HepG2 (cell line): ENCODE data around the gene PPM1H. TPM values are rescaled to one million over a fixed set of nuclear protein-coding genes. Genes with fewer than 3 reads are reported as not detected.
A peak's percentile ranks its signal among the peaks of the same experiment; 100 is the strongest.

ENCODE experiments used
- ADNP ChIP-seq: sonication (generic); formaldehyde crosslinking; IDR thresholded peaks from 2 replicates; pipeline ENCODE4 v1.4.0; 2020; ENCODE audit warnings: missing genetic modification reagents
- AGO2 ChIP-seq: fragments of 200-400 bp; formaldehyde crosslinking; optimal IDR thresholded peaks from 2 replicates; pipeline ENCODE3; 2017; ENCODE audit warnings: mild to moderate bottlenecking, low read depth, low read length, moderate library complexity
- ATF1 ChIP-seq: IDR thresholded peaks from 2 replicates; pipeline ENCODE4 v1.6.1; 2016; ENCODE audit warnings: mild to moderate bottlenecking, control low read depth
- BCLAF1 ChIP-seq: fragments of 450-650 bp; IDR thresholded peaks from 2 replicates; pipeline ENCODE4 v1.6.1; 2017; ENCODE audit warnings: mild to moderate bottlenecking
- ETV6 ChIP-seq: sonication (generic); formaldehyde crosslinking; conservative IDR thresholded peaks from 2 replicates; pipeline ENCODE4 v1.4.0; 2020; ENCODE audit warnings: missing genetic modification reagents
- HNF1B ChIP-seq: sonication (generic); formaldehyde crosslinking; IDR thresholded peaks from 2 replicates; pipeline ENCODE4 v1.5.1; 2020; ENCODE audit warnings: mild to moderate bottlenecking, moderate library complexity, missing genetic modification reagents
- KAT8 ChIP-seq: IDR thresholded peaks from 2 replicates; pipeline ENCODE4 v1.6.1; 2016; ENCODE audit warnings: missing genetic modification reagents, missing compliant biosample characterization
- NCOA1 ChIP-seq: sonication (generic); formaldehyde crosslinking; IDR thresholded peaks from 2 replicates; pipeline ENCODE4 v1.9.0; 2021; ENCODE audit warnings: missing genetic modification reagents
- ONECUT2 ChIP-seq: sonication (generic); formaldehyde crosslinking; IDR thresholded peaks from 2 replicates; pipeline ENCODE4 v1.4.0; 2020; ENCODE audit warnings: missing genetic modification reagents
- RFX5 ChIP-seq: IDR thresholded peaks from 2 replicates; pipeline ENCODE4 v1.6.1; 2011; ENCODE audit warnings: low read depth, low read length, improper control_type of control experiment
- SALL2 ChIP-seq: sonication (generic); formaldehyde crosslinking; IDR thresholded peaks from 2 replicates; pipeline ENCODE4 v1.8.1; 2023; ENCODE audit warnings: mild to moderate bottlenecking, missing genetic modification reagents, inconsistent platforms
- TAF1 ChIP-seq: sonication (generic); formaldehyde crosslinking; IDR thresholded peaks from 2 replicates; pipeline ENCODE4 v1.4.0; 2020; ENCODE audit warnings: missing genetic modification reagents
- THAP9 ChIP-seq: sonication (generic); formaldehyde crosslinking; IDR thresholded peaks from 2 replicates; pipeline ENCODE4; 2020; ENCODE audit warnings: missing genetic modification reagents, mild to moderate bottlenecking, borderline replicate concordance
- ZBTB14 ChIP-seq: sonication (generic); formaldehyde crosslinking; IDR thresholded peaks from 2 replicates; pipeline ENCODE4 v1.4.0; 2020; ENCODE audit warnings: missing genetic modification reagents
- ZFP36L1 ChIP-seq: sonication (generic); formaldehyde crosslinking; IDR thresholded peaks from 2 replicates; pipeline ENCODE4 v1.8.0; 2022; ENCODE audit warnings: mild to moderate bottlenecking, missing genetic modification reagents, moderate library complexity
- ZNF275 ChIP-seq: sonication (generic); formaldehyde crosslinking; IDR thresholded peaks from 2 replicates; pipeline ENCODE4 v1.8.0; 2022; ENCODE audit warnings: missing genetic modification reagents, mild to moderate bottlenecking, inconsistent platforms, borderline replicate concordance
- ZNF510 ChIP-seq: sonication (generic); formaldehyde crosslinking; IDR thresholded peaks from 2 replicates; pipeline ENCODE4 v1.4.0; 2020; ENCODE audit warnings: low read depth, mild to moderate bottlenecking, missing genetic modification reagents
- ZNF570 ChIP-seq: sonication (generic); formaldehyde crosslinking; IDR thresholded peaks from 2 replicates; pipeline ENCODE4 v1.4.0; 2020; ENCODE audit warnings: mild to moderate bottlenecking, missing genetic modification reagents, borderline replicate concordance
- ZNF678 ChIP-seq: sonication (generic); formaldehyde crosslinking; IDR thresholded peaks from 2 replicates; pipeline ENCODE4 v1.4.0; 2020; ENCODE audit warnings: mild to moderate bottlenecking, missing genetic modification reagents
- ZNF75D ChIP-seq: sonication (generic); formaldehyde crosslinking; IDR thresholded peaks from 2 replicates; pipeline ENCODE4 v1.8.1; 2023; ENCODE audit warnings: missing genetic modification reagents, mild to moderate bottlenecking, borderline replicate concordance
- polyA plus RNA-seq, 8 experiments: library from polyadenylated mRNA; depleted of rRNA in 3 of 8; stranded (reverse) in 7 of 8; unstranded in 1 of 8; fragments of >200 nt; fragmentation: Illumina TruSeq in 4 of 8; extraction: Trizol in 4 of 8; gene quantifications; 2 replicates each; pipeline versions ENCODE4 v1.2.1 to v1.2.3, GENCODE V29; 2011 to 2016; ENCODE audit warnings: low read depth in 4 of 8, missing spikeins in 1 of 8, mixed read lengths in 1 of 8; ENCODE audit not compliant: insufficient read depth in 1 of 8
- total RNA-seq, 5 experiments: library from RNA; depleted of rRNA; stranded (reverse); fragments of >200 nt; fragmentation: Illumina TruSeq; extraction: Trizol; gene quantifications; 2 replicates each; pipeline ENCODE4 v1.2.3, GENCODE V29; 2016; ENCODE audit warnings: low read depth in 1 of 5

Gene PPM1H
- total and polyA plus RNA-seq, 2 of the 13 experiments (the other 11 are each of a cell fraction or from before 2014, with no cell fraction given) = 29.1 to 38.1 TPM

- TF ChIP-seq ZFP36L1 (CRISPR knock-in tag) (no peak), ZNF510 (no peak), HNF1B (CRISPR knock-in tag) (peak; percentile 29; the same call in 1 of the 2 replicates), BCLAF1 (no peak), RFX5 (no peak), ATF1 (CRISPR knock-in tag) (peak; percentile 15; the same call in 1 of the 2 replicates), THAP9 (CRISPR knock-in tag) (no peak), ZBTB14 (CRISPR knock-in tag) (no peak), NCOA1 (CRISPR knock-in tag) (no peak), KAT8 (CRISPR knock-in tag) (peak; percentile 39; the same call in 1 of the 2 replicates), ZNF75D (CRISPR knock-in tag) (no peak), TAF1 (CRISPR knock-in tag) (no peak), ZNF570 (CRISPR knock-in tag) (no peak), ETV6 (CRISPR knock-in tag) (no peak), ZNF275 (no peak), ONECUT2 (0 out of 2 replicates have a peak, but pooled peaks have one; percentile 55), ADNP (CRISPR knock-in tag) (no peak), ZNF678 (no peak), AGO2 (no peak), SALL2 (CRISPR knock-in tag) (no peak)
These were observed 43.0 kb downstream of the PPM1H start (continued) for GRCh38 chr12:62891805-62892549.
